ENCODE data around the gene CACNA1A.
"Not testable (repeated sequence)": the region's sequence is repeated elsewhere in the genome, so short reads cannot be mapped to it uniquely, and the experiment has no call there.

Gene CACNA1A

GRCh38 chr19:13366529-13367143 is 139.6 kb downstream of the CACNA1A start:
- DNase-seq (ENCODE audit: low read depth), result peak; percentile 8

GRCh38 chr19:13363954-13364353 is 142.3 kb downstream of the CACNA1A start:
- DNase-seq (ENCODE audit: low read depth), result no peak

- no peak for DNase-seq (ENCODE audit: low read depth)
These were observed 143.0 kb downstream of the CACNA1A start for GRCh38 chr19:13363245-13363644.

GRCh38 chr19:13362668-13363067 is 143.6 kb downstream of the CACNA1A start:
- DNase-seq (ENCODE audit: low read depth), result no peak

GRCh38 chr19:13361726-13362125 is 144.6 kb downstream of the CACNA1A start:
- not testable (repeated sequence) for DNase-seq (ENCODE audit: low read depth)

- no peak for DNase-seq (ENCODE audit: low read depth)
These were observed 149.5 kb downstream of the CACNA1A start for GRCh38 chr19:13356686-13357280.

GRCh38 chr19:13356185-13356584 is 150.1 kb downstream of the CACNA1A start:
- DNase-seq (ENCODE audit: low read depth), result no peak

GRCh38 chr19:13355356-13355755 is 150.9 kb downstream of the CACNA1A start:
- no peak for DNase-seq (ENCODE audit: low read depth)

- no peak for DNase-seq (ENCODE audit: low read depth)
These were observed 152.7 kb downstream of the CACNA1A start for GRCh38 chr19:13353625-13354024.

GRCh38 chr19:13350759-13351158 is 155.5 kb downstream of the CACNA1A start:
- no peak for DNase-seq (ENCODE audit: low read depth)

- no peak for DNase-seq (ENCODE audit: low read depth)
These were observed 156.2 kb downstream of the CACNA1A start for GRCh38 chr19:13350072-13350471.

- no peak for DNase-seq (ENCODE audit: low read depth)
These were observed 158.9 kb downstream of the CACNA1A start for GRCh38 chr19:13347367-13347766.

GRCh38 chr19:13343514-13343913 is 162.8 kb downstream of the CACNA1A start:
- no peak for DNase-seq (ENCODE audit: low read depth)

- DNase-seq (ENCODE audit: low read depth), result no peak
These were observed 163.6 kb downstream of the CACNA1A start for GRCh38 chr19:13342672-13343071.

- no peak for DNase-seq (ENCODE audit: low read depth)
These were observed 166.4 kb downstream of the CACNA1A start for GRCh38 chr19:13339869-13340268.

GRCh38 chr19:13337181-13337580 is 169.1 kb downstream of the CACNA1A start:
- DNase-seq (ENCODE audit: low read depth), result no peak

- no peak for DNase-seq (ENCODE audit: low read depth)
These were observed 171.3 kb downstream of the CACNA1A start for GRCh38 chr19:13334801-13335481.

GRCh38 chr19:13330285-13330684 is 176.0 kb downstream of the CACNA1A start:
- no peak for DNase-seq (ENCODE audit: low read depth)

- no peak for DNase-seq (ENCODE audit: low read depth)
These were observed 176.5 kb downstream of the CACNA1A start for GRCh38 chr19:13329766-13330165.

- no peak for DNase-seq (ENCODE audit: low read depth)
These were observed 178.0 kb downstream of the CACNA1A start for GRCh38 chr19:13328241-13328640.

- DNase-seq (ENCODE audit: low read depth), result no peak
These were observed 186.8 kb downstream of the CACNA1A start for GRCh38 chr19:13319526-13319925.

- no peak for DNase-seq (ENCODE audit: low read depth)
These were observed 188.1 kb downstream of the CACNA1A start for GRCh38 chr19:13318190-13318589.

GRCh38 chr19:13315495-13315894 is 190.8 kb downstream of the CACNA1A start:
- no peak for DNase-seq (ENCODE audit: low read depth)

GRCh38 chr19:13314761-13315160 is 191.5 kb downstream of the CACNA1A start:
- DNase-seq (ENCODE audit: low read depth), result no peak

All from GM04504 (cell line).